ENCODE data around the gene CACNA1S.

DNA sequence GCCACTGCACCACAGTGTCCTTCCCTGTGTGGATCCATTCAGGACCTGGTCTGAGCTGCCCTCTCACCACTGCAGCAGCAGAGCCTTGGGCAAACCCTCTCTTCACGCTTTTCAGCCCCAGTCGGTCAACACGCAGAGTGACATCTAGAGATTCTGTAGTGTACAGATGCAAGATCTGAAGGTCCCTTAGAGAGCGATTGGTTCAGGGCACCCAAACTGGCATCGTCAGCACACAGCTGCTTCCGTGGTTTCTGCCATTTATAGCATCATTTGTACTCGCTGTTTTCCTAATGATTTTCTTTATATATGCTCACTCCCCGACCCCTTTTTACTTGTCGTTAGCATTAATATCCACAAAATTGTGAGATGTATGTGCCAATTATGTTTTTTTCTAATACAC is 16.2 kb upstream of the CACNA1S start:
- TF ChIP-seq POLR2A (IDR thresholded peaks at IDR 0.05) = no peak
- TF ChIP-seq, protein P1, sequence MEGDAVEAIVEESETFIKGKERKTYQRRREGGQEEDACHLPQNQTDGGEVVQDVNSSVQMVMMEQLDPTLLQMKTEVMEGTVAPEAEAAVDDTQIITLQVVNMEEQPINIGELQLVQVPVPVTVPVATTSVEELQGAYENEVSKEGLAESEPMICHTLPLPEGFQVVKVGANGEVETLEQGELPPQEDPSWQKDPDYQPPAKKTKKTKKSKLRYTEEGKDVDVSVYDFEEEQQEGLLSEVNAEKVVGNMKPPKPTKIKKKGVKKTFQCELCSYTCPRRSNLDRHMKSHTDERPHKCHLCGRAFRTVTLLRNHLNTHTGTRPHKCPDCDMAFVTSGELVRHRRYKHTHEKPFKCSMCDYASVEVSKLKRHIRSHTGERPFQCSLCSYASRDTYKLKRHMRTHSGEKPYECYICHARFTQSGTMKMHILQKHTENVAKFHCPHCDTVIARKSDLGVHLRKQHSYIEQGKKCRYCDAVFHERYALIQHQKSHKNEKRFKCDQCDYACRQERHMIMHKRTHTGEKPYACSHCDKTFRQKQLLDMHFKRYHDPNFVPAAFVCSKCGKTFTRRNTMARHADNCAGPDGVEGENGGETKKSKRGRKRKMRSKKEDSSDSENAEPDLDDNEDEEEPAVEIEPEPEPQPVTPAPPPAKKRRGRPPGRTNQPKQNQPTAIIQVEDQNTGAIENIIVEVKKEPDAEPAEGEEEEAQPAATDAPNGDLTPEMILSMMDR (IDR thresholded peaks at IDR 0.05) = no peak
